WI38 (cell line): Measurements from ENCODE around the gene OR2V2.
"Not testable (repeated sequence)": the region's sequence is repeated elsewhere in the genome, so short reads cannot be mapped to it uniquely, and the experiment has no call there.

Source experiments
- H3K4me3 ChIP-seq: 2 replicates; pipeline ENCODE4 v1.5.1; 2011; ENCODE audit warnings: low read depth, mild to moderate bottlenecking, control low read depth, low read length
- TF ChIP-seq, protein P1 (sequence below): IDR thresholded peaks from 2 replicates; pipeline ENCODE4 v1.5.1; 2012; ENCODE audit warnings: low read depth, mild to moderate bottlenecking, control low read depth, low read length

OR2V2 gene

DNA sequence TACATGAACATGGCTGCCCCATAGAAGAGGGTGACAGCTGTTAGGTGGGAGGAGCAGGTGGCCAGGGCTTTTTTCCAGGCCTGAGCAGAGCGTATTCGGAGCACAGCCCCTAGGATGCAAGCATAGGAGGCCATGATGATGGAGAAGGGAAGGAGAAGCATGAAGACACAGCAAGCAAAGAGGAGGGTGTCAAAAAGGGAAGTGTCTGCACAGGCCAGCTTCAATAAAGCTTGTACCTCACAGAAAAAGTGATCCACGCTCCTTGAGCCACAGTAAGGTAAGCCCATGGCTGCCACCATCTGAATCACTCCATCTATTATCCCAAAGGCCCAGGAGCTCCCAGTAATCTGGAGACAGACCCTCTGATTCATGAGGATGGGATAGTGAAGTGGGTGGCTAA lies 22.9 kb upstream of the OR2V2 start:
- H3K4me3 ChIP-seq, result no peak overlapping the region
- TF ChIP-seq, protein P1, sequence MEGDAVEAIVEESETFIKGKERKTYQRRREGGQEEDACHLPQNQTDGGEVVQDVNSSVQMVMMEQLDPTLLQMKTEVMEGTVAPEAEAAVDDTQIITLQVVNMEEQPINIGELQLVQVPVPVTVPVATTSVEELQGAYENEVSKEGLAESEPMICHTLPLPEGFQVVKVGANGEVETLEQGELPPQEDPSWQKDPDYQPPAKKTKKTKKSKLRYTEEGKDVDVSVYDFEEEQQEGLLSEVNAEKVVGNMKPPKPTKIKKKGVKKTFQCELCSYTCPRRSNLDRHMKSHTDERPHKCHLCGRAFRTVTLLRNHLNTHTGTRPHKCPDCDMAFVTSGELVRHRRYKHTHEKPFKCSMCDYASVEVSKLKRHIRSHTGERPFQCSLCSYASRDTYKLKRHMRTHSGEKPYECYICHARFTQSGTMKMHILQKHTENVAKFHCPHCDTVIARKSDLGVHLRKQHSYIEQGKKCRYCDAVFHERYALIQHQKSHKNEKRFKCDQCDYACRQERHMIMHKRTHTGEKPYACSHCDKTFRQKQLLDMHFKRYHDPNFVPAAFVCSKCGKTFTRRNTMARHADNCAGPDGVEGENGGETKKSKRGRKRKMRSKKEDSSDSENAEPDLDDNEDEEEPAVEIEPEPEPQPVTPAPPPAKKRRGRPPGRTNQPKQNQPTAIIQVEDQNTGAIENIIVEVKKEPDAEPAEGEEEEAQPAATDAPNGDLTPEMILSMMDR, result no peak

DNA sequence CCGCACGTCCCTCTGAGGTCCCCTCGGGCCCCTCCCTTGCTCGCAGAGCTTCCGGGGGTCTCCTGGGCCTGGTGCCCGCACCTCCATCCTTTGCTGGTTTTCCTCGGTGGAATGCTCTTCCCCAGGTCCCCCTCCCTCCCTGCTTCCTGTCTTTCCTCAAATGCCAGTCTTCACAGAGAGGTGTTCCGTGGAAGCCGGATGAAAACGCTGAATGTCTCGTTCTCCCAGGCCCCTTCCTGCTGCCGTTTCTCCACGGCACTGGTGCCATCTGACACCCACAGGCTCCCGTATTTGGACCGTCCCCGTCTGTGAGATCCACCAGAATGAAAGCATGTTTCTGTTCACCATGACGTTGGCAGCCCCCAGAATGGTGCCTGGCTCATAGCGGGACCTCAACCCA lies 20.5 kb upstream of the OR2V2 start:
- no peak overlapping the region for H3K4me3 ChIP-seq
- TF ChIP-seq, protein P1, result no peak

DNA sequence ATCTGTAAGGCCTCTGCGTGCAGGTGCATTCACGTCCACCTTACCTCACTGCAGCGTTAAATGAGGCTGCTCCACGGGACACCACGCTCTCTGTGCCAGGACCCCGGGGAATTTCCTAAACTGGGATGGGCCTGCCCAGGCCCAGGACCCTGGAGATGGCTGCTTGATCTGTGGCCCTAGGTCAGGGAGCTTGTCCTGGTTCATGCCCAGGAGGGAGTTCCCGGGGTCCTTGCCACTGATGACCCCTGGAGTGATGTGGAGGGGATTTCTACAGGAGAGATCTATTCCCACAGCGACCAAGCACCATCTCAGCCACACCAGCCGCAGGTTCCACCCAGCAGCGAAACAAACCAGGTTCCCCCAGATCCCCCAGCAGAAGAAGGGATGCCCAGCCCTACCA lies 19.9 kb upstream of the OR2V2 start:
- TF ChIP-seq, protein P1, result no peak

DNA sequence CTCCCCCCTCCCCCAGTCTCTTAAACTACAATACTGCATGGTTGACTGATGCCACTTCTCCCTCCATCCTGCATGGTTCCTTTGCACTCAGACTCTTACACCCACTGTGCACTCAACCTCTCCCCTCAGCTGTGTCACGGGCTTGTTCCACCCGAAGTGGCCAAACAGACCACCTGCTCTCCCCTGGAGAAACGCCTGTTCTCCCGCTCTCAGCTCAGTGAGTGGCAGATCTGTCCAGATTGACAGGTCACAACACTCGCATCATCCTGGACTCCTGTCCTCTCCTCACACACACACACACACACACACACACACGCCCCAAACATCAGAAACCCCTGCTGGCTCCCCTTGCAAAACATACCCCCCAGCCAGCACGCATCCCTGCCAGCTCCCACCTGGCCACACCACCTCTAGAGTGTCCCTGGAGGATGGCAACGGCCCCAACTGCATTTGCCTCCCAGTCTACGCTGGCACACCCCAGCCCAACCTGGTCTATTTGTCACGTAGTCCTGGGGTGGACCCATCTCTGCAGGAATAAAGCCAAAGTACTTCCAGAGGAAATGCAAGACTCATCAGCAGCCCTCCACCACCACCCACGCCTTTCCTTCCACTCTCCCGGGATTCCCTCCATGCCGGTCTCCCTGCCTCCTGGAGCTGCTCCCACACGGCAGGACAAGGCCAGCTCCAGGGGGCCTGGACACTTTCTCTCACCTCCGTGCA lies 19.3 kb upstream of the OR2V2 start:
- no peak overlapping the region for H3K4me3 ChIP-seq
- TF ChIP-seq, protein P1, result no peak

More for the DNA sequence above, 19.9 kb upstream of the OR2V2 start:
- H3K4me3 ChIP-seq, result no peak overlapping the region

DNA sequence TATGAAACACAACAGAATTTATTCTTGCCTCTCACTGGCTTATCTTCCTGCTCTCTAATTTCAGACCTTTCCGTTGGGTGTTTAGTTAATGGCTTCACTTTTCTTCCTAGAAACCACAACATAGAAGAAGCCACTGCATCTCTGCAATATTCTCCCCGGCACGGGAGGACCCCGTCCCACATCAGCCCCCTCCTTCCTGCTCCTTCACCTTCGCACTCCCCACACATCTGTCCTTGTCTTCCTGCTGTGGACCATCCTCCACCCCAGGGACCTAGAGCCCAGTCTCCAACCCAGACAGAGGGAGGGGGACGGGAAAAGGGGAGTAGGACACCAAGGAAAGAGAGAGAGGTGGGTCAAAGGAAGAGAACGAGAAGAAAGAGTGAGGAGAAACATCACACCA lies 17.8 kb upstream of the OR2V2 start:
- TF ChIP-seq, protein P1, result no peak

DNA sequence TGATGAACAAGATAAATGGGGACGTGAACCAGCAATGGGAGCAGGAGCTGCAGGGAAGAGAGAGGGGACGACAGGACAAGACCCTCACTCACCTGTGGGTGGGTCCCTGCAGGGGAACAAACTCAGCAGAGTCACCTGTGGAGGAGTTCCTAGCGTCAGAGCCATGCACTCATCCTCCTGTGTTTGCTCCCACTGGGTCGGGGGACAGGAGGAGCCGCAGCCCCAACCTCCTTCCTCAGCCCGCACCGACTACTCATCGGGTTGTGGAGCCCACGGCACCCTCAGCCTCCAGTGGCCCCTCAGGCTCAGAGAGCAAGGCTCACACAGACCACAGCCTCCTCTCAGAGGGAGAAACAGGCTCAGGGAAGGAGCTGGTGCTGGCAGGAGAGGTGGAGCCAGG lies 17.3 kb upstream of the OR2V2 start:
- not testable (repeated sequence) for H3K4me3 ChIP-seq

More for the DNA sequence above, 17.8 kb upstream of the OR2V2 start:
- no peak overlapping the region for H3K4me3 ChIP-seq

DNA sequence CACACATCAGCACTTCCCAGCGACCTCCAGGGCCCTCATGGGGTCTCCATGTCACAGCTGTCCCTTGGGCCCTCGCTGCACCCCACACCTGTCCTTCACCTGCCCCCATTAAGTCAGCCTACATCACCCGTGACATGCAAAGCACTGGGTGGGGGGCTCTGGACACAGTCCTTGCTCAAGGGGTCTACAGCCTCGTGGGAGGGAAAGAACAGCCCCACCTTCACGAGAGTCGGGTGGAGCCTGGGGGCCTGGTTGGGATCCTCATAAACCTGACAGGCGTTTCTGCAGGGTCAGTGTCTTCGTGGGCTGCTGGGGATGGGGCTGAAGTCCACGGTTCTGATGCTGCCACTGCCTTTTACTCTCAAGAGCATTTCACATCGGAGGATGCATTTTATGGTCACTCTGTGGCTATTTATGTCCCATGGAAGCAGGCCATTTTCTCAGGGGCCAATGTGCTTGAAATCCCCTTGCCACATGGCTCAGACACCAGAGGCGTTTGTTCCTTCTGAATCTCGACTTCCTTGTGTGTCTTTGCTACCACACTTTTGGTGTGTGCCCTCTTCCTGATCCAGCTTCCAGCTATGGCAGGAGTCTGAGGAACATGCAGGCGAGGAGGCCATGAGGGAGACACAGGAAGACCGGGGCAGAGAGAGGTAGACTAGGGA lies 16.4 kb upstream of the OR2V2 start, which contains the start of gene OR2V1:
TSS of gene OR2V1 (minus strand) at position 338 of the 665 bp plus-strand sequence. CDS start 5,865 bp downstream, outside the sequence.
- no peak within 1 kb of the TSS for H3K4me3 ChIP-seq
- TF ChIP-seq, protein P1, result no peak
